Large intestine (tissue), 3 donors: ENCODE data around the gene TBCD. TPM values are rescaled to one million over a fixed set of nuclear protein-coding genes. Genes with fewer than 3 reads are reported as not detected.
"Not testable (repeated sequence)": the region's sequence is repeated elsewhere in the genome, so short reads cannot be mapped to it uniquely, and the experiment has no call there.

Experiments
- DNase-seq, 2 donors: peaks; one replicate each; pipeline versions ENCODE4 v3.0.0 to v3.0.0-alpha.2; 2013
- H3K27ac ChIP-seq: one replicate; pipeline ENCODE4 v1.5.1; 2013; ENCODE audit warnings: low read length
- H3K27me3 ChIP-seq: 2 replicates; pipeline ENCODE4 v1.6.1; 2013; ENCODE audit warnings: low read length; ENCODE audit not compliant: control insufficient read depth, insufficient read depth
- H3K36me3 ChIP-seq: 2 replicates; pipeline ENCODE4 v1.6.1; 2013; ENCODE audit warnings: low read length; ENCODE audit not compliant: control insufficient read depth, insufficient read depth
- H3K4me1 ChIP-seq: one replicate; pipeline ENCODE4 v1.6.1; 2013; ENCODE audit warnings: low read length; ENCODE audit not compliant: control insufficient read depth, insufficient read depth
- H3K4me3 ChIP-seq: one replicate; pipeline ENCODE4 v1.5.1; 2013; ENCODE audit warnings: low read length
- H3K9me3 ChIP-seq: one replicate; pipeline ENCODE4 v1.6.1; 2013; ENCODE audit warnings: mild to moderate bottlenecking, low read depth, low read length, moderate library complexity; ENCODE audit not compliant: control insufficient read depth
- WGBS: methylation state at CpG from one replicate; pipeline ENCODE4 v1.1.5; 2013; ENCODE audit warnings: low lambda C conversion rate; ENCODE audit not compliant: insufficient coverage; 5-methylcytosine and 5-hydroxymethylcytosine counted together
- polyA plus RNA-seq: library from polyadenylated mRNA; unstranded; fragments of 120-200 nt; gene quantifications from one replicate; pipeline ENCODE4 v1.2.1, GENCODE V29; 2013

Gene TBCD
- polyA plus RNA-seq, 1 donor = 81.9 TPM

- H3K27ac ChIP-seq = no peak overlapping the region
- no peak for DNase-seq
- H3K4me1 ChIP-seq = no peaks in the 10 kb centered on the region
- H3K27me3 ChIP-seq = no peaks in the 10 kb centered on the region
- H3K36me3 ChIP-seq = peaks cover 32% of the 10 kb centered on the region
- H3K9me3 ChIP-seq = no peaks in the 10 kb centered on the region
- H3K4me3 ChIP-seq = no peak overlapping the region
- WGBS = 89% methylated on average over 6 of the region's 42 CpGs
These were observed 30.9 kb downstream of the TBCD start for GRCh38 chr17:82782657-82783207.

- H3K27ac ChIP-seq = no peak overlapping the region
These were observed 31.6 kb downstream of the TBCD start for GRCh38 chr17:82783498-82783897.

GRCh38 chr17:82785581-82785980 is 33.7 kb downstream of the TBCD start:
- not testable (repeated sequence) for H3K4me1 ChIP-seq, DNase-seq, H3K9me3 ChIP-seq, H3K4me3 ChIP-seq, H3K27me3 ChIP-seq, H3K27ac ChIP-seq
- H3K36me3 ChIP-seq = peaks cover 34% of the 10 kb centered on the region
- WGBS = no CpG with 5 or more reads among the region's 16 CpGs

More at GRCh38 chr17:82783498-82783897, 31.6 kb downstream of the TBCD start:
- no peak overlapping the region for H3K4me3 ChIP-seq
- H3K9me3 ChIP-seq = no peaks in the 10 kb centered on the region
- H3K4me1 ChIP-seq = no peaks in the 10 kb centered on the region
- no peak for DNase-seq
- peaks cover 35% of the 10 kb centered on the region for H3K36me3 ChIP-seq
- H3K27me3 ChIP-seq = no peaks in the 10 kb centered on the region
- 84% methylated on average over 3 of the region's 18 CpGs for WGBS

GRCh38 chr17:82786427-82786826 is 34.6 kb downstream of the TBCD start:
- no peak overlapping the region for H3K4me3 ChIP-seq
- no peaks in the 10 kb centered on the region for H3K27me3 ChIP-seq
- no peaks in the 10 kb centered on the region for H3K4me1 ChIP-seq
- no peaks in the 10 kb centered on the region for H3K9me3 ChIP-seq
- H3K27ac ChIP-seq = no peak overlapping the region
- WGBS = no CpG with 5 or more reads among the region's 10 CpGs
- peaks cover 37% of the 10 kb centered on the region for H3K36me3 ChIP-seq
- DNase-seq = no peak

GRCh38 chr17:82787081-82787848 is 35.4 kb downstream of the TBCD start:
- whole genome bisulfite sequencing = 100% methylated on average over 1 of the region's 27 CpGs

GRCh38 chr17:82788206-82789001 is 36.5 kb downstream of the TBCD start:
- no CpG with 5 or more reads among the region's 18 CpGs for WGBS
- no peak overlapping the region for H3K4me3 ChIP-seq
- H3K36me3 ChIP-seq = peaks cover 34% of the 10 kb centered on the region
- H3K9me3 ChIP-seq = no peaks in the 10 kb centered on the region
- H3K27ac ChIP-seq = no peak overlapping the region
- DNase-seq = no peak
- H3K27me3 ChIP-seq = no peaks in the 10 kb centered on the region
- H3K4me1 ChIP-seq = no peaks in the 10 kb centered on the region

More at GRCh38 chr17:82787081-82787848, 35.4 kb downstream of the TBCD start:
- Histone ChIP-seq H3K27ac (no peak overlapping the region), H3K4me3 (no peak overlapping the region), H3K4me1 (no peaks in the 10 kb centered on the region), H3K27me3 (no peaks in the 10 kb centered on the region), H3K9me3 (no peaks in the 10 kb centered on the region), H3K36me3 (peaks cover 40% of the 10 kb centered on the region)
- DNase-seq = no peak

GRCh38 chr17:82789051-82789592 is 37.3 kb downstream of the TBCD start:
- Histone ChIP-seq H3K36me3 (peaks cover 26% of the 10 kb centered on the region), H3K27ac (no peak overlapping the region), H3K9me3 (no peaks in the 10 kb centered on the region), H3K4me1 (no peaks in the 10 kb centered on the region), H3K27me3 (no peaks in the 10 kb centered on the region), H3K4me3 (no peak overlapping the region)
- no CpG with 5 or more reads among the region's 19 CpGs for WGBS
- DNase-seq = no peak

GRCh38 chr17:82789806-82790205 is 37.9 kb downstream of the TBCD start:
- H3K36me3 ChIP-seq = peaks cover 20% of the 10 kb centered on the region
- no peak for DNase-seq
- no CpG with 5 or more reads among the region's 18 CpGs for WGBS

GRCh38 chr17:82790391-82790790 is 38.5 kb downstream of the TBCD start:
- Histone ChIP-seq H3K4me3 (no peak overlapping the region), H3K36me3 (peaks cover 20% of the 10 kb centered on the region), H3K4me1 (no peaks in the 10 kb centered on the region), H3K27ac (no peak overlapping the region), H3K9me3 (no peaks in the 10 kb centered on the region), H3K27me3 (no peaks in the 10 kb centered on the region)
- no CpG with 5 or more reads among the region's 13 CpGs for WGBS
- DNase-seq = no peak

More at GRCh38 chr17:82789806-82790205, 37.9 kb downstream of the TBCD start:
- H3K27ac ChIP-seq = no peak overlapping the region
- H3K4me1 ChIP-seq = no peaks in the 10 kb centered on the region
- H3K9me3 ChIP-seq = no peaks in the 10 kb centered on the region
- no peaks in the 10 kb centered on the region for H3K27me3 ChIP-seq
- no peak overlapping the region for H3K4me3 ChIP-seq

GRCh38 chr17:82791532-82791931 is 39.7 kb downstream of the TBCD start:
- no peaks in the 10 kb centered on the region for H3K9me3 ChIP-seq
- no peak overlapping the region for H3K27ac ChIP-seq
- DNase-seq = no peak
- no peaks in the 10 kb centered on the region for H3K27me3 ChIP-seq
- H3K4me1 ChIP-seq = no peaks in the 10 kb centered on the region
- no peak overlapping the region for H3K4me3 ChIP-seq
- peaks cover 19% of the 10 kb centered on the region for H3K36me3 ChIP-seq
- WGBS = no CpG with 5 or more reads among the region's 12 CpGs
